SHP77 (cell line): ENCODE measurements around the gene PTPRE.

Experiments used
- DNase-seq, 2 experiments: peaks; one replicate each; lab custom pipeline; 2025; lab: John Stamatoyannopoulos, UW

The PTPRE gene

DNA sequence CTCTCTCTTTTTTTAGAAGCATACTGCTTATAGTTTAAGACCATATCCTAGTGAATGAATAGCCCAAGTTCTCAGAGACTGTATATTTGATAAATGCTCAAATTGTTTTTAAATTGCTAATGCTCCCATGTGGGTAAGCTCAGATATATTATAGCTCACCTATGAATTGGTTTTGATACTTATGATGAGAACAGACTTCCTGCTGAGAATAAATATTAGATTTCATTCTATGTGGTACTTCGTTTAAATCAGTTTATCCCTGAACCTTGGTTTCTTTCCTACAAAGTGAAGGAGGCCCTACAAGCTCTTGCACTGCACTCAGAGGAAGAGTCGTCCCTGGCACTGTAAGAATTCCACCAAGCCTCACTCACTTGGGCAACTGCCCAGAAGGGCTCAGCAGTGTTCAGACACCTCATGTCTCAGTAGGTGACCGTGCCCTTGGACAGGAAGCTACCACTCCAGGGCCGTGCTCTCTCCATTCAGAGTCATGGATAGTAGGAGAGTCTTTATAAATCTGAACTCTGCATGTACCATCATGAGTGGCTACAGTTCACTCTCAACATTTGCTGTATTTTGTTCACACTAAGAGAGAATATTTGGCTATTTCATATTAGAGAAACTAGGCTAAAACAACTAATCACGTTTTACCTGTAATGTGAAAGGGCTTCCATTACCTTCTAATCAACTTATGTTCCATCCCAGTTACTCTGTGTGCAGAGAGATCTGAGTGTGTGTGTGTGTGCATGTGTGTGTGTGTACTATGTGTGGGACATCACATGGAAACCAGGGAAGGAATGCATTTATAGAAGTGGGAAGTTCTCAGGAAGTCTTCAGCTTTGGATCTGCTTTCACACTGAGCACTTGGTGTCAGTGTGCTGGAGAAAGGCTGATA is 93.8 kb downstream of the PTPRE start:
- DNase-seq, result no peak

DNA sequence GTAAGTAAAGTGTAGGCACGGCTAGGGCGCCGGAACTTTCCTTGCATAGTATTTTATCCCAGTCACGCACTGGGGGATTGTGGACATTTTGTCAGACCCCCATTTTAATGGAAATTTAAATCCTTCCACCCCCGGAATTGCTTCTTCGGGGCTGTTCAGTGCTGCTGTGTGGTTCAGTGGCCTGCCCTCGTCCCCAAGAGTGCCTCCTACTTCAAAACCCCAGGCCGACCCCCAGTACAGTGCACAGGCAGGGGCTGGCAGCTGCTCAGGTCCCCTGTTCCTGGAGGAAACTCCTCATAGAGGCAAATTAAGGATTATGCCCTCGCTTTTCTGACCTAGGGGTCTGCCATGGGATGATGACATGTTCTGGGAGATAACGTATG is 94.5 kb downstream of the PTPRE start:
- DNase-seq, result no peak

GRCh38 chr10:128001849-128002248 is 94.9 kb downstream of the PTPRE start:
- no peak for DNase-seq

GRCh38 chr10:128003521-128003920 is 96.6 kb downstream of the PTPRE start:
- no peak for DNase-seq

GRCh38 chr10:128005858-128006257 is 99.0 kb downstream of the PTPRE start:
- no peak for DNase-seq

GRCh38 chr10:128007056-128007455 is 100.2 kb downstream of the PTPRE start:
- DNase-seq, result no peak

GRCh38 chr10:128007971-128008370 is 101.1 kb downstream of the PTPRE start:
- DNase-seq, result no peak

DNA sequence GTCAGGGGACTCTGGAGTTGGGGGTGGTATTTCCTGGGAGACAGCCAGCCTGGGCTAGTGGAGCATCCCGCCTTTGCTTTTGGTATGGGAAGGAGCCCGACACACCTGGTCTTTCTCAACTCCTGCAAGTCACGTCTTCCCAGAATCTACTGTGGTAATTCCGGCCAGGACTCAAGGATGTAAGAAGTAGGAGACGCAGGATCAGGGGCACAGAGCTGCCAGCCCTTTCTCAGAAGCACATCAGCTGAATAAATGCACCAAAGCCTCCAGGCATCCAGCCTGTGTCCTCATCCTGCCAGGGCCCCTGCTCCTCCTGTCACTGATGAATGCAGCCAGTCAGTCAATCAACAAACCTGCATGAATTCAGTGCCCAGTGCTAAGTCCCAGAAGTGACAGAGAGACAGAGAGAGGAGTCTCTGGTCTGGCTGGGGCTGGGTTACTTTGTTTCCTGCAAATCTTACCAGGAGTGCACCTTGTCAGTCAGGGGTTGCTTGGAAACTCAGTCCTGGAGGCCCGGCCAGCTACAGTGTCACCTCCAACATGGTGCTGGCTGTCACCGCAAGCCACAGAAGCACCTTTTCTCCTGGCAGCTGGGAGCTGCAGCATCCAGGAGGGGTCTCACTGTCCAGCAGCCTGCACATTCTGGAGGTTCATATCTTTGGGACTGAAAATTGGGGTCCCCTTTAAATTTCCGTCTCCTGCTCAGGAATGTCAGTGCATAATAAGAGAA is 101.8 kb downstream of the PTPRE start:
- no peak for DNase-seq

DNA sequence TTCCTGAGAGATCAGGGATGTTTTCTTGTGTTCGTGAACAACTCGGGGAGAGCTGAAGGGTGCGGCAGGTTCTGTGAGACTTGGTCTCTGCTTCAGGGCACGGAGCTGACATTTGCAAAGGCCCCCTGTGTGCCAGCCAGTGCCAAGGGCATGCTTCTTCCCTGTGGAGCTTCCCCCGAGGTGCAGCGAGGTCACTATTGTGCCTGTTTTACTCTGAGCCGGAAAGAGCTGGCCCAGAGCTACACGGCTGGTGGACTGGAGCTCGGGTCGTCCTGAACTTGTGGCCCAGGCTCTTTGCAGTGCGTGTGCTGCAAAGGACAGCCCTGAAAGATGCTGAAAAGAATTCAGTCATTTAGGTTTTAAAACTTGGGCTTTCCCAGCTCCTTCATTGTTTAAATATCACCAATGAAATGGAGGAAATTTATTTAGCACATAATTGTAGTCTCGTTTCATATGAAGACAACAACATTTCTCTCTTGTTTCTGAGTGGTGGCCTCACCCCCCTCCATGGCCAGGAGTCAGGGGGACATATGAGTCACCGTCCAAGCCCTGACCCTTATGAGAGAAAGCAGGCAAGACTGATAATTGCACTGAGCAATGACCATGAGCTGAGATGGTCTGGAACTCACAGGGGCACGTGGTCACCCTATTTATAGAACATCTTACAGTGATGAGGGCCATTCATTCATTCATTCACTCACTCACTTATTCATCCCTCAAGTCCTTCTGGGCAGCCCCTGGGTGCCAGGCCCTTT is 102.6 kb downstream of the PTPRE start:
- DNase-seq, result no peak

- DNase-seq, result peak; percentile 35 to 47
These were observed 104.4 kb downstream of the PTPRE start for GRCh38 chr10:128011059-128011979.

- no peak for DNase-seq
These were observed 106.7 kb downstream of the PTPRE start for GRCh38 chr10:128013626-128014025.

DNA sequence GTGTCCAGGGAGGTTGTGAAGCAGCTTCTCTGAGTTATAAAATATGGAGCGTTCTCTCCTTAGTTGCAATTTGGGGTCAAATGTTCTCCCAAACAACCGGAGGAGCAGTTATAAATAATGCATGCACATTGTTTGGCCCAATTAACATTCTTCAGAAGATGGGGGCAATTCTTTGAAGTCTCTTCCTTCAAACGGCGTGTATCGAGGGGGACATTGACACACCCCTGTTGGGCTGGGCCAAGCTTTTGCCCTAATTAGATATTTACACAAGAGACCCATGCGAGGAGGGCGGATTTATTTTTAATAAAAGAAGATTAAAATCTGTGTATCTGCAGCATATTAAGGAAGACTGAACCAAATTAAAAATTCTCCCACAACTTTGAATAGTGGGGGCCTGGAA is 107.3 kb downstream of the PTPRE start:
- DNase-seq, result no peak

DNA sequence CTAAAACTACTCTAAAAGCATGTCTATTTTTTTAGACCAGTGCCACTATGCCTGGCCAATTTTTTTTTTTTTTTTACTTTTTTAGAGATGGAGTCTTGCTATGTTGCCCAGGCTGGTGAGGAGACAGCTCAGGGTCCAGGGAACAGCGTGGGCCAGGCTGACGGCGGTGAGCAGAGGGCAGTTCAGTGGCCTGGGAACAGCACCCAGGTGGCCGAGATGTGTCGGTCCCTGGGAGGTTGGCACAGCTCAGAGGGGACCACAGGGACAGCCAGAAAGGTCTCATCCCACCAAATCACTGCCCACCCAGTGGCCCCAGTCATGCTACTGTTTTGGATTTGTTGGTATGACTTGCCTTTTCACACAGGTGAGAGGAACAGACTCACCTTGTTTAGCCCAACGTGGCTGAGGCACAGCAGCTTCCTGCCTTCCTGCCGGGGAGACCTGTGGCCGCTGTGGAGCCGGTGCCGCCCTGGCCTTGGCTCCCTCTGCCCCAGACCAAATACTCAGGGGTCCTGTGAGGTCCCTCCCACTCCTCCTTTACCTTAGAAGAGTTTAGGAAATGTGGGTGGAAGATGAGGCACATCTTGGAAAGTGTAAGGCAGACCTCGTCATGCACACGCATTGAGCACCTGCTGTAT is 109.6 kb downstream of the PTPRE start:
- no peak for DNase-seq

DNA sequence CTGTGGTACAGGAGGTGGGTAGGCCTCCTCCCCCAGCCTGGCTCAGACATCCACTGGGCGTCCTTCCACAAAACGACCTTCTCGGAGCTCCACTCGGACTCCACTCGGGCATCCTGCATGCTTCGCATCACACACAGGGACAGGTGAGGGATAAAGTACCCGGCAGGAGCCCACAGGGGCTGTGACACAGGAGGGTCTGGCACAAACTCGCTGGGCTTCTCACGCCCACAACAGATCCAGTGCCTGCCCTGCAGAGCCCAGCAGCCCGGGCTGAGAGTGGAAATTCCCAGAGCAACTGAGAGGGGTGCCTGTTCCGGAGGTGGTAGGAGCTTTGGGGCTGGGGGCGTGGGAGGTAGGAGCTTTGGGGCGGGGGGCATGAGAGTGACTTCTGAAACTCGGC is 110.9 kb downstream of the PTPRE start:
- DNase-seq, result no peak

DNA sequence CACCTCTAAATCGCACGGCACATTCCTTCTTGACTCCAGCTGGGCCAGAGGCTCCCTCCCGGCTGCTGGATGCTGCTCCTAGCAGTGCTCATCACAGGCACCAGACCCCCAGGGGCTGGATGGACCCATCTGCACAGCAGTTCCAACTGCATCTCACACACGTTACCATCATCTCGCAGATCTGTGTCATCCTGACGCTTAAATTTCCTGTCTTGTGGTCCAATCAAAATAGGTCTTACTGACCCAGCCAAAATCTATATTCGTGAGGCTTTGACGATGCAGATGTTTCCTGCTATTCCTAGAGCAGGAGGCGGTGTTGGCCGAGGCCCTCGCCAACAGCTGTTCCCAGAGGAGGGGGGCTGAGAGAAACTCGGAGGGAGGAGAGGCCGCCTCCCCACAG is 111.3 kb downstream of the PTPRE start:
- no peak for DNase-seq

DNA sequence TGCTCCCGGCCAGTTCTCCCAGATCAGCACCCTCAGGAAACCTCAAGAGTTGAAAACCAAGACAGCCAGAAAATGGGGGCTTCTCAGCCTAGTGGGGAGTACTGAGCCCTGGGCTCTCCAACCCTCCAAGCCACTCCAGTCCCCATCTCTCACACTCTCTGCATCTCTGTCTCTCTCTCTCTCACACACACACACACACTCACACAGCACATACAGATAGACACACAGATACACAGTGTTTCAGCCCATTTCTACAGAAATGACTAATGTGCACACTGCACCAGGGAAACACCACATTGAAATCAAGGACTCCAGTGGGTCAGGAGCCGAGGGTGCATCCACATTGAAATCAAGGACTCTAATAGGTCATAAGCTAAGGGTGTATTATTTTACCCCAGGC is 111.8 kb downstream of the PTPRE start:
- DNase-seq, result no peak

- DNase-seq, result no peak
These were observed 115.6 kb downstream of the PTPRE start for GRCh38 chr10:128022261-128023196.

GRCh38 chr10:128024426-128024825 is 117.5 kb downstream of the PTPRE start:
- DNase-seq, result no peak

DNA sequence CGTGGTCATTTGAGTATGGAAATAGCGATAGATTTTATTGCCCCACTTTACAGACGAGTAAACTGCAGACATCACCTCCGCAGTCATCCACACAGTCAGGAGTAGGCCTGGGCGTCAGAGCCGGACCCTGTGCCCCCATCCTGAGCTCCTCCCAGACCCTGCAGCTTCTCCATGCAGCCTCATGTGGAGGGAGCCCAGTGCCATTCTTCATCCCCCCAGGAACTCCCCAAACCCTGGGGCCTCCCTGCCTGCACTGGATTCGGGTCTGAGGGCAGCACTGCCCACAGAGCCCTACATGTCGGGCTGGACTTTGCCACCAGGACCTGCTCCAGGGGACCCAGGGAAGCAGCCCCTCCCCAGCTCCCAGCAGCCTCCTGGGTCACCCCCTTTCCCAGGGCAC is 118.5 kb downstream of the PTPRE start:
- no peak for DNase-seq

- DNase-seq, result no peak
These were observed 119.0 kb downstream of the PTPRE start for GRCh38 chr10:128025951-128026350.
